Keratinocyte (primary cell): ENCODE data around the gene NMNAT1.

ENCODE experiments used
- EZH2 ChIP-seq: IDR thresholded peaks from one replicate; pipeline ENCODE4 v1.6.1; 2012; ENCODE audit warnings: inconsistent platforms, mild to moderate bottlenecking, low read length, moderate library complexity
- TF ChIP-seq, protein P1 (sequence below), 3 experiments: IDR thresholded peaks in 1 of 3; conservative IDR thresholded peaks in 1 of 3; optimal IDR thresholded peaks in 1 of 3; 2 replicates in 2 of 3; 3 replicates in 1 of 3; pipeline versions ENCODE3 to v1.5.1; 2011; ENCODE audit warnings: low read length in 3 of 3, mild to moderate bottlenecking in 3 of 3, moderate library complexity in 2 of 3, control low read depth in 1 of 3, inconsistent platforms in 1 of 3; ENCODE audit not compliant: insufficient read depth in 2 of 3; ENCODE audit errors: extremely low read depth in 1 of 3

DNA sequence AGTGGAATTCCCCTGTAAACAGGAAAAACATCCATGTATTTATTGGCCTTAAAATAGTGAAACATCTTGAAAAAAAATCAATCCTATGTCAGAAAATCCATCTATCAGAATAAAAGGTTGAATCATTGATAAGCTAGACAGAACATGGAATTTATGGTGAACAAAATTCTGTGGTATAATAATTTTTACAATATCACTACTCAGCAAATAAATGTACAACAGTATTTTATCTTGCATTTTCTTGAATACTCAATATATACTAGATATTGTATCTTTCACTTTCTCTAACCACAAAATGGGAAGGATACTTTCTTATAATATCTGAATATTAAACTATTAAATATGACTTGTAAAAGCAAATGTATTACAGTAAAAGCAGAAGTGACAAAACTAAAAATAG, 83.8 kb downstream of the NMNAT1 start:
- TF ChIP-seq, protein P1, sequence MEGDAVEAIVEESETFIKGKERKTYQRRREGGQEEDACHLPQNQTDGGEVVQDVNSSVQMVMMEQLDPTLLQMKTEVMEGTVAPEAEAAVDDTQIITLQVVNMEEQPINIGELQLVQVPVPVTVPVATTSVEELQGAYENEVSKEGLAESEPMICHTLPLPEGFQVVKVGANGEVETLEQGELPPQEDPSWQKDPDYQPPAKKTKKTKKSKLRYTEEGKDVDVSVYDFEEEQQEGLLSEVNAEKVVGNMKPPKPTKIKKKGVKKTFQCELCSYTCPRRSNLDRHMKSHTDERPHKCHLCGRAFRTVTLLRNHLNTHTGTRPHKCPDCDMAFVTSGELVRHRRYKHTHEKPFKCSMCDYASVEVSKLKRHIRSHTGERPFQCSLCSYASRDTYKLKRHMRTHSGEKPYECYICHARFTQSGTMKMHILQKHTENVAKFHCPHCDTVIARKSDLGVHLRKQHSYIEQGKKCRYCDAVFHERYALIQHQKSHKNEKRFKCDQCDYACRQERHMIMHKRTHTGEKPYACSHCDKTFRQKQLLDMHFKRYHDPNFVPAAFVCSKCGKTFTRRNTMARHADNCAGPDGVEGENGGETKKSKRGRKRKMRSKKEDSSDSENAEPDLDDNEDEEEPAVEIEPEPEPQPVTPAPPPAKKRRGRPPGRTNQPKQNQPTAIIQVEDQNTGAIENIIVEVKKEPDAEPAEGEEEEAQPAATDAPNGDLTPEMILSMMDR (optimal IDR thresholded peaks at IDR 0.05 in 1 of 3, IDR thresholded peaks at IDR 0.05 in 1 of 3, conservative IDR thresholded peaks at IDR 0.05 in 1 of 3; ENCODE audit: extremely low read depth in 1 of 3, insufficient read depth in 2 of 3, low read length in 3 of 3): no peak
- no peak for TF ChIP-seq EZH2
